Breast epithelium (tissue), 4 donors: ENCODE measurements around the gene CIDEB. TPM values are rescaled to one million over a fixed set of nuclear protein-coding genes. Genes with fewer than 3 reads are reported as not detected.

Experiments used
- DNase-seq, 2 donors: peaks; one replicate each; pipeline ENCODE4 v3.0.0-alpha.2; 2019; ENCODE audit warnings: low spot score in 2 of 2
- H3K27ac ChIP-seq, 2 donors: fragments of 200-600 bp; sonication (generic) in 1 of 2; one replicate each; pipeline ENCODE4 v1.5.1; 2016 to 2019; ENCODE audit warnings: mild to moderate bottlenecking in 1 of 2
- H3K27me3 ChIP-seq, 2 donors: fragments of 200-600 bp; sonication (generic) in 1 of 2; one replicate each; pipeline versions ENCODE4 v1.5.1 to v1.6.0; 2017 to 2019; ENCODE audit warnings: control low read depth in 1 of 2, mild to moderate bottlenecking in 1 of 2
- H3K36me3 ChIP-seq: fragments of 200-600 bp; one replicate; pipeline ENCODE4 v1.5.1; 2019
- H3K4me1 ChIP-seq, 2 donors: fragments of 200-600 bp; sonication (generic); one replicate each; pipeline ENCODE4 v1.5.1; 2016 to 2019; ENCODE audit warnings: control low read depth in 1 of 2
- H3K4me3 ChIP-seq, 3 donors: fragments of 200-600 bp; sonication (generic); 1 replicate in 2 of 3; 2 replicates in 1 of 3; pipeline ENCODE4 v1.5.1; 2016 to 2019; ENCODE audit warnings: mild to moderate bottlenecking in 3 of 3, moderate library complexity in 2 of 3
- H3K9me3 ChIP-seq, 2 donors: fragments of 200-600 bp; sonication (generic) in 1 of 2; one replicate each; pipeline ENCODE4 v1.5.1; 2016 to 2019; ENCODE audit warnings: control low read depth in 1 of 2
- POLR2A ChIP-seq: fragments of 450-650 bp; IDR thresholded peaks from one replicate; pipeline ENCODE4 v1.6.1; 2016; ENCODE audit warnings: antibody characterized with exemption, mild to moderate bottlenecking, moderate library complexity
- POLR2AphosphoS5 ChIP-seq, 3 donors: sonication (generic); formaldehyde crosslinking; IDR thresholded peaks; one replicate each; pipeline ENCODE4 v1.6.1; 2017; ENCODE audit warnings: antibody characterized with exemption in 3 of 3
- intact Hi-C: fragments of 100-400 bp; cut with DNase I; formaldehyde crosslinking; loops from one replicate; pipeline ENCODE4 v1.15.1; 2023; ENCODE audit warnings: low total_unique reads
- total RNA-seq, 3 donors: library from RNA; depleted of rRNA; stranded (reverse); fragments of >200 nt; gene quantifications; one replicate each; pipeline ENCODE4 v1.1.0, GENCODE V29; 2016
- TF ChIP-seq, protein P1 (sequence below), 3 donors: fragments of 450-650 bp; IDR thresholded peaks; one replicate each; pipeline ENCODE4 v1.5.1; 2016 to 2017; ENCODE audit warnings: antibody characterized with exemption in 3 of 3, mild to moderate bottlenecking in 3 of 3, moderate library complexity in 3 of 3

The CIDEB gene
- total RNA-seq, 3 donors from 2014 or later: 8.0 to 14.4 (median 10.4) TPM

DNA sequence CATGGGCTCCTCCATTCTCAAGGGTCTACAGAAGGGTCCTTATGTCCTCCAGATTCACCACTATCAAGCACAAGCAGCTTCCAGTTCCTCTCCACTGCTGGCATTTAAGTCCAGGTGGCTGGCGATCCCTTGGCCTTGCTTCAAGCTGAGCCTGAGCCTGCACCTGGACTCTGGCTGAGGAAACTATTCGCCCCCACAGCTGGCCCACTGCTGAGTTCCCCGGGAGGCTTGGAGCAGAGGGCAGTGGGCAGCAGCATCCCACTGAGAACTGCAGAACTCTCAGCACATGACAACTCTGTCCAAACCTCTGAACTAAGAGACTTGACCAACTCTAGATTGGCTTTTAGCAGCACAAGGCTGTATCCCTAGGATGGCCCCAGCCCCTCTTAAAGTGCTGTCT is 25.0 kb downstream of the CIDEB start:
- Histone ChIP-seq H3K4me3 (no peak overlapping the region), H3K36me3 (no peaks in the 10 kb centered on the region), H3K9me3 (no peaks in the 10 kb centered on the region), H3K27me3 (no peaks in the 10 kb centered on the region), H3K27ac (no peak overlapping the region), H3K4me1 (no peaks in the 10 kb centered on the region)
- TF ChIP-seq, protein P1, sequence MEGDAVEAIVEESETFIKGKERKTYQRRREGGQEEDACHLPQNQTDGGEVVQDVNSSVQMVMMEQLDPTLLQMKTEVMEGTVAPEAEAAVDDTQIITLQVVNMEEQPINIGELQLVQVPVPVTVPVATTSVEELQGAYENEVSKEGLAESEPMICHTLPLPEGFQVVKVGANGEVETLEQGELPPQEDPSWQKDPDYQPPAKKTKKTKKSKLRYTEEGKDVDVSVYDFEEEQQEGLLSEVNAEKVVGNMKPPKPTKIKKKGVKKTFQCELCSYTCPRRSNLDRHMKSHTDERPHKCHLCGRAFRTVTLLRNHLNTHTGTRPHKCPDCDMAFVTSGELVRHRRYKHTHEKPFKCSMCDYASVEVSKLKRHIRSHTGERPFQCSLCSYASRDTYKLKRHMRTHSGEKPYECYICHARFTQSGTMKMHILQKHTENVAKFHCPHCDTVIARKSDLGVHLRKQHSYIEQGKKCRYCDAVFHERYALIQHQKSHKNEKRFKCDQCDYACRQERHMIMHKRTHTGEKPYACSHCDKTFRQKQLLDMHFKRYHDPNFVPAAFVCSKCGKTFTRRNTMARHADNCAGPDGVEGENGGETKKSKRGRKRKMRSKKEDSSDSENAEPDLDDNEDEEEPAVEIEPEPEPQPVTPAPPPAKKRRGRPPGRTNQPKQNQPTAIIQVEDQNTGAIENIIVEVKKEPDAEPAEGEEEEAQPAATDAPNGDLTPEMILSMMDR (IDR thresholded peaks at IDR 0.05): no peak
- TF ChIP-seq POLR2A: no peak
- TF ChIP-seq POLR2AphosphoS5 (IDR thresholded peaks at IDR 0.05): no peak
- no peak for DNase-seq
- intact Hi-C loops: no loop called here

DNA sequence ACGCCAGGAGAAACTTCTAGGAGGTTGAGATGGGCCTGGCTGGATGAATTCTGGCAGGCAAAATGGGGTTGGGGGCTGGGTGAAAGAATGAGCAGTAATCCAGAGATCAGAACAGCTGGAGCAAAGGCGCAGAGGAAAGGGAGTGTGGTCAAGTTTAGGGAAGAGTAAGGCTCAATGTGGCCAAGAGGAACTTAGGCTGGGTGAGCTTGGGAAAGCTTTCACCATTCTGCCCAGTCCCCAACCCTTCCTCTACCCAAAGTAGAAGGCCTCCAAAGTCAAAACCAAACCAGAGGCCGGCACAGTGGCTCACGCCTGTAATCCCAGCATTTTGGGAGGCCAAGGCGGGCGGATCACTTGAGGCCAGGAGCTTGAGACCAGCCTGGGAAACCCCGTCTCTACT is 26.1 kb downstream of the CIDEB start:
- Histone ChIP-seq H3K4me3 (no peak overlapping the region), H3K4me1 (no peaks in the 10 kb centered on the region), H3K27me3 (no peaks in the 10 kb centered on the region), H3K27ac (no peak overlapping the region), H3K36me3 (no peaks in the 10 kb centered on the region), H3K9me3 (no peaks in the 10 kb centered on the region)
- intact Hi-C loops: no loop called here
- DNase-seq: no peak
- no peak for TF ChIP-seq POLR2A
- TF ChIP-seq POLR2AphosphoS5 (IDR thresholded peaks at IDR 0.05): no peak
- TF ChIP-seq, protein P1 (IDR thresholded peaks at IDR 0.05): no peak

DNA sequence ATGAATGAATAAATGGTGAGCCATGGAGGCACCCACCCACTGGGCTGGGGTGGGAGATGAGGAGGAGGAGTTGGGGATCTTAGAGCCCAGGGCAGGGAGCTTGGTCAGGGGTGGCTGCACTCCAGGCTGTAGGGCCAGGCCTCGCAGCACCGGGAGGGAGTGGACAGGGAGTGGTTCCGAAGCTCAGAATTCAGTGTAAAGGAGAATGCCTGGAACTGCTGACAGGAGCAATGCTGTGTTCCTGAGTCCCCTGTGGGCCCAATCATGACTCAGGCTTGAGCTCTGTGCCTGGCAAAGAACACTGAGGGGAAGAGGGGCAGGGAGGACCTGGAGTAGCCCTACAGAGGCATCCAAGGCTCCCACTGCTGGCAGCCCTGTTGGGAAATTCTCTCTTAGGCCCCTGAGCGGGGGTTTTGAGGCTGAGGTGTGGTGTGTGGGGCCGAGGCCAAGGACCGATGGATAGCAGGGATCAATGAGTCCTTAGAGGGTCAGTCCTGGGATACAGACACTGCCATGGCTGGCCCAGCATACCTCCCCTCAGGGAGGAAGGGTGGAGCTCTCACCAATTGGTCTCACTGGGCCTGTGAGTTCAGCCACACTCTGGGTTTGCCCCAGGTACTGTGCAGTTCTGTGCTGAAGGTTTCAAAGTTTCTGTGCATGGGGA is 26.8 kb downstream of the CIDEB start:
- TF ChIP-seq POLR2A (no peak), POLR2AphosphoS5 (IDR thresholded peaks at IDR 0.05) (no peak)
- TF ChIP-seq, protein P1 (IDR thresholded peaks at IDR 0.05): no peak
- intact Hi-C loops: no loop called here

DNA sequence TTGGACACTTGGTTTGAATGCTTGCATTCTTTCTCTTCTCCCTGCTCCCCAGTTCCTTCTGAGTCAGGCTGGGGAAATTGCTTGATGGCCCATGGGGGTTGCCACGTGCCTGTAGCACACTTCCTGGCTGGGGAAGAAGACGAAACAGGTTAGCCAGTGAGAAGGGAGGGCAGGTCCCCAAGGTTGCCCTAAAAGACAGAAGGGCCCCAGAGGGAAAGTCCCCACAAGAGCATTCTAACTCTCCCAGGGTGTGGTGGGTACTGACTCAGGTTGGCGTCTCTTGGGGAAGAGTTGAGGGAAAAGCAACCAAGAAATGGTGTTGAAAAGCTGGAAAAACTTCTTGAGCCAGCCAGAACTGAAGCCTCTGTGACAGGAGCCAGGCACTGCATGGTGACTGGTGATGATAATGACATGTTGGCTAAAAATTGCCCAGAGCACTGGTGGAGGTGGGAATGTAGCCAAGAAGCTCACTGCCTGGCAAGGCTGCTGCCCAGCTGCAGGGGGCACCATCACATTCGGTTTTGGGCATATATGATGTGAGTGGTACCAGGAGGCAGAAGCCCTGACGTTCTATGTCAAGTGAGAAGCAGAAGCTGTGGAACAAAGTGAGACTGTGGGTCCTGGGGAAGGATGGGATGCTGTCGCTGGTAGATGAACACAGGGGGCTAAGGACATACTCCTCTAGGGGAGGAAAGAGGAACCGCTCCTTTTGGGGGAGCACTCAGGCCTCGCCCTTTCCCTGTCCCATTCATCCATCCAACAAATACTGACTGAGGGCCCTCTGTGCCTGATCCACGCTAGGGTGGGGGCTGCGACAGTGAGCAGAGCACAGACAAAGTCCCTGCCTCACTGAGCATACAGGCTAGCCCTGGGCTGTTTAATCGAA is 28.2 kb downstream of the CIDEB start:
- Histone ChIP-seq H3K4me1 (no peaks in the 10 kb centered on the region), H3K27me3 (no peaks in the 10 kb centered on the region), H3K27ac (peak overlapping the region in 1 of 2 donors; percentile 38), H3K9me3 (no peaks in the 10 kb centered on the region), H3K4me3 (no peak overlapping the region), H3K36me3 (no peaks in the 10 kb centered on the region)
- no peak for TF ChIP-seq POLR2A
- TF ChIP-seq, protein P1 (IDR thresholded peaks at IDR 0.05): no peak
- no peak for TF ChIP-seq POLR2AphosphoS5 (IDR thresholded peaks at IDR 0.05)
- DNase-seq: no peak
- intact Hi-C loops: no loop called here

More for the DNA sequence above, 26.8 kb downstream of the CIDEB start:
- Histone ChIP-seq H3K9me3 (no peaks in the 10 kb centered on the region), H3K4me1 (no peaks in the 10 kb centered on the region), H3K36me3 (no peaks in the 10 kb centered on the region), H3K4me3 (no peak overlapping the region), H3K27me3 (no peaks in the 10 kb centered on the region), H3K27ac (no peak overlapping the region)
- DNase-seq: no peak

DNA sequence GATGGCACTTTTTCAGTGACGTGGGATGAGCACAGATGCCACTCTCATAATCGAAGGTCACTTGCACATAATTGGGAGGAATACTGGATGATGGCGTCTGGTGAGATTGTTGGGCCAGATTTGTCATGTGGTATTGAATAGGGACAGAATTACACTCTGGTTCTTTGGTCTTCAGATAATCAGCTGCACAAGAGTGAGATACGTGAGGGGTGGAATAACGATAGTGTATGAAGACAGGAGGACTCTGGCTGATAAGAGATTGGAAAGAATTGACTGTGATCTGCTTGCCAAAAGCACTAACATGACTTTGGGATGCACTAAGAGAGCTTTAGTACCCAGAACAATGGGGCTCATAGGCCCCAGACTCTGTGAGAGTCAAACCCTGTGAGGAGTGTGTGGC is 29.4 kb downstream of the CIDEB start:
- H3K36me3 ChIP-seq: no peaks in the 10 kb centered on the region
- DNase-seq: no peak
- no peaks in the 10 kb centered on the region for H3K9me3 ChIP-seq
- no peaks in the 10 kb centered on the region for H3K27me3 ChIP-seq
- intact Hi-C loops: no loop called here
- TF ChIP-seq, protein P1 (IDR thresholded peaks at IDR 0.05): no peak
- TF ChIP-seq POLR2A: no peak
- TF ChIP-seq POLR2AphosphoS5 (IDR thresholded peaks at IDR 0.05): no peak
- H3K4me3 ChIP-seq: no peak overlapping the region
- no peaks in the 10 kb centered on the region for H3K4me1 ChIP-seq
- no peak overlapping the region for H3K27ac ChIP-seq
